Right lobe of liver (tissue), 4 donors: ENCODE data around the gene HS6ST3.

ENCODE experiments used
- CTCF ChIP-seq, 4 donors: fragments of 200-600 bp in 3 of 4; fragments of 450-650 bp in 1 of 4; IDR thresholded peaks; one replicate each; pipeline versions ENCODE4 v1.5.1 to v1.8.0; 2016 to 2022; ENCODE audit warnings: antibody characterized with exemption in 4 of 4, mild to moderate bottlenecking in 2 of 4
- POLR2A ChIP-seq: fragments of 450-650 bp; IDR thresholded peaks from one replicate; pipeline ENCODE4 v1.6.1; 2017; ENCODE audit warnings: antibody characterized with exemption, mild to moderate bottlenecking
- donor health status: DM: no; HTN: no; CAD: no.
- donor health status: DM: no; HTN: no; CAD: no.
- donor health status: DM: no; HTN: yes; CAD: no.

- TF ChIP-seq CTCF (IDR thresholded peaks at IDR 0.05), result no peak
- no peak for TF ChIP-seq POLR2A
Measured at GRCh38 chr13:96780105-96780504, 690.2 kb downstream of the HS6ST3 start.
